Upper lobe of left lung (tissue), 4 donors: ENCODE results near the gene LRP1-AS.

Source experiments
- CTCF ChIP-seq, 6 experiments: fragments of 450-650 bp in 4 of 6; fragments of 200-600 bp in 2 of 6; sonication (generic) in 2 of 6; IDR thresholded peaks; one replicate each; pipeline ENCODE4 v1.5.1; 2016 to 2019; ENCODE audit warnings: antibody characterized with exemption in 6 of 6
- EP300 ChIP-seq, 4 donors: sonication (generic); formaldehyde crosslinking; IDR thresholded peaks; one replicate each; pipeline ENCODE4 v1.5.1; 2017; ENCODE audit warnings: antibody characterized with exemption in 4 of 4, control low read depth in 2 of 4
- POLR2A ChIP-seq, 4 donors: fragments of 450-650 bp; IDR thresholded peaks; one replicate each; pipeline ENCODE4 v1.5.1; 2016 to 2017; ENCODE audit warnings: antibody characterized with exemption in 4 of 4, mild to moderate bottlenecking in 2 of 4
- POLR2AphosphoS5 ChIP-seq, 2 donors: sonication (generic); formaldehyde crosslinking; IDR thresholded peaks; one replicate each; pipeline ENCODE4 v1.5.1; 2017; ENCODE audit warnings: antibody characterized with exemption in 2 of 2

DNA sequence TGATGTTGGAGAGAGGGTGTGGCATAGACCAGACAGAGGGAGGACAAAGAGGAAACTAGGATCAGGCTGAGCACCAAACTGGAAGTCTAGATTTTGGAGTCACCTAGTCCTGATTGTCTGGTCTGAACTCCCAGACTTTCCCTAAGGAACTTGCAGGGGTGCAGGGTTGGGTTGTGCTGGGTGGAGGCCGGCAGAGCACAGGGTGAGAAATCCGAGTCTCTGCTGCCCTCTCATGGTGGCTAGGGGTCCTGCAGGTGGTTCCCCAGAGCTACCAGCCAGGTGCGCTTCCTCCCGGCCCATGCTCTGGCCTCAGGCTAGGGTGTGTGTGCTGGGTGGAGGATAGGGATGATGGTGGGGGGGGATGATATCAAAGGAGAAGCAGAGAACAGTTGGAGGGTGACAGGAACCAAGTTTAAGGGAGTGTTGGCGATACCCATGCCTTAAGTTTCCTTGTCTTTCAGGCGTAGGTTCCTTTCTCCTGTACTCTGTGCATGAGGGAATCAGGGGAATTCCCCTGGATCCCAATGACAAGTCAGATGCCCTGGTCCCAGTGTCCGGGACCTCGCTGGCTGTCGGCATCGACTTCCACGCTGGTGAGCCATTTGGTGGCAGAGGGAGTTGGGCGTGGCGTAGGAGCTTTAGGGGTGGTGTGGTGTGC is 35.6 kb upstream of the LRP1-AS start:
- TF ChIP-seq POLR2A (IDR thresholded peaks at IDR 0.05) (no peak), CTCF (IDR thresholded peaks at IDR 0.05) (peak; percentile 84 to 94 (median 88)), POLR2AphosphoS5 (IDR thresholded peaks at IDR 0.05) (no peak), EP300 (IDR thresholded peaks at IDR 0.05) (no peak)
